Fibroblast of villous mesenchyme (primary cell): ENCODE measurements around the gene EI24. TPM values are rescaled to one million over a fixed set of nuclear protein-coding genes. Genes with fewer than 3 reads are reported as not detected.

Experiments used
- DNase-seq: peaks from one replicate; pipeline ENCODE4 v3.0.0-alpha.2; 2010; ENCODE audit warnings: low read depth
- H3K4me3 ChIP-seq: 2 replicates; pipeline ENCODE4 v1.5.1; 2011; ENCODE audit warnings: low read depth, mild to moderate bottlenecking, low read length
- CTCF ChIP-seq: IDR thresholded peaks from 2 replicates; pipeline ENCODE4 v1.5.1; 2012; ENCODE audit warnings: low read depth, mild to moderate bottlenecking, low read length; ENCODE audit not compliant: insufficient read depth
- small RNA-seq: library from RNA; depleted of rRNA; stranded (forward); fragments of <200 nt; gene quantifications from one replicate; pipeline ENCODE3, GENCODE V24; 2012
- total RNA-seq: library from RNA; depleted of rRNA; stranded (reverse); fragments of >200 nt; gene quantifications from 2 replicates; pipeline ENCODE4 v1.2.3, GENCODE V29; 2012

The EI24 gene
- total RNA-seq, 1 donor, result 111 TPM

- peak; percentile 89 for DNase-seq
- H3K4me3 ChIP-seq, result peak overlapping the region; percentile 85
- no peak for TF ChIP-seq CTCF
Measured at GRCh38 chr11:125625630-125626287, 56.5 kb downstream of the EI24 start.

GRCh38 chr11:125626288-125626950 is 57.1 kb downstream of the EI24 start:
- TF ChIP-seq CTCF, result peak; percentile 29
- peak overlapping the region; percentile 85 for H3K4me3 ChIP-seq
- peak; percentile 90 for DNase-seq

- peak overlapping the region; percentile 85 for H3K4me3 ChIP-seq
- peak; percentile 11 for DNase-seq
- TF ChIP-seq CTCF, result no peak
Measured at GRCh38 chr11:125627236-125627910, 58.1 kb downstream of the EI24 start.

Small RNAs within 50 kb of the gene (small RNA-seq; reads per million reads assigned to genes)
- gene RNU6-1156P, result not detected

Other genes with a start within 250 kb of the EI24 start
- 39.6 and 40.6 TPM in 2 replicates for gene FEZ1, start 73.2 kb upstream of the EI24 start, total RNA-seq
- gene STT3A, start 23.4 kb downstream of the EI24 start, total RNA-seq, result 216 and 383 TPM in 2 replicates
- 31.9 and 53.1 TPM in 2 replicates for gene CHEK1, start 55.7 kb downstream of the EI24 start, total RNA-seq
- not detected in 2 replicates for gene ACRV1, start 111.4 kb downstream of the EI24 start, total RNA-seq
- gene PATE1, start 176.8 kb downstream of the EI24 start, total RNA-seq, result not detected in 2 replicates
- 0.32 TPM in 1 of 2 replicates, not detected in the other for gene PATE2, start 209.4 kb downstream of the EI24 start, total RNA-seq
- not detected in 2 replicates for gene PATE3, start 218.7 kb downstream of the EI24 start, total RNA-seq